Skeletal muscle satellite cell (primary cell): ENCODE measurements around the gene NGF.

Source experiments
- H3K27me3 ChIP-seq: 2 replicates; pipeline ENCODE4 v1.7.0; 2013; ENCODE audit warnings: low read length; ENCODE audit not compliant: control insufficient read depth, insufficient read depth
- H3K36me3 ChIP-seq: 2 replicates; pipeline ENCODE4 v1.7.0; 2013; ENCODE audit warnings: mild to moderate bottlenecking, control low read depth, low read length; ENCODE audit not compliant: insufficient read depth
- H3K4me1 ChIP-seq: 2 replicates; pipeline ENCODE4 v1.7.0; 2013; ENCODE audit warnings: low read length; ENCODE audit not compliant: control insufficient read depth, insufficient read depth
- H3K4me2 ChIP-seq: 2 replicates; pipeline ENCODE4 v1.7.0; 2013; ENCODE audit warnings: mild to moderate bottlenecking, low read length
- H3K4me3 ChIP-seq: 2 replicates; pipeline ENCODE4 v1.7.0; 2013; ENCODE audit warnings: low read length
- H3K9ac ChIP-seq: 2 replicates; pipeline ENCODE4 v1.7.0; 2013; ENCODE audit warnings: mild to moderate bottlenecking, low read depth, low read length, moderate library complexity
- H3K9me3 ChIP-seq: replicated peaks from 2 replicates; pipeline ENCODE4 v1.7.0; 2013; ENCODE audit warnings: mild to moderate bottlenecking, control low read depth, low read length

Gene NGF

DNA sequence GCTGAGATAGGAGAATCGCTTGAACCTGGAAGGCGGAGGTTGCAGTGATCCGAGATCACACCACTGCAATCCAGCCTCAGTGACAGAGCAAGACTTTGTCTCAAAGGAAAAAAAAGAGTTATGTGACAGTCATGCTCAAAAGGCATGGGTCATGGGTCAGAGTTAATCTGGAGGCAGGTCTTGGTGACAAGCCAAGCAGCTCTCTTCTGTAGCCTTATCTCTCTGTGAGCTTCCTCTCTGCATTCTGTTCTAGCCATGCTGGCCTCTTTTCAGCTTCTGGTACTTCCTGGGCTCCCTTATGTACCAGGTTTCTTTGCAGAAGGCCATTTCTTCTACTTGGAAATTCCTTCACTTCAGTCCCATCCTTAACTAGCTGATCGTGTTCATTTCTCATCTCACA, 63.6 kb downstream of the NGF start:
- no peaks in the 10 kb centered on the region for H3K36me3 ChIP-seq
- no peaks in the 10 kb centered on the region for H3K27me3 ChIP-seq
- no peak overlapping the region for H3K9ac ChIP-seq
- H3K4me3 ChIP-seq: no peak overlapping the region
- H3K4me2 ChIP-seq: no peak overlapping the region
- H3K9me3 ChIP-seq: peaks cover 9% of the 10 kb centered on the region
- no peaks in the 10 kb centered on the region for H3K4me1 ChIP-seq

GRCh38 chr1:115266729-115267421, 71.2 kb downstream of the NGF start:
- Histone ChIP-seq H3K9me3 (no peaks in the 10 kb centered on the region), H3K36me3 (no peaks in the 10 kb centered on the region), H3K4me2 (no peak overlapping the region), H3K27me3 (peaks cover 8% of the 10 kb centered on the region), H3K4me3 (no peak overlapping the region), H3K4me1 (no peaks in the 10 kb centered on the region), H3K9ac (no peak overlapping the region)

- Histone ChIP-seq H3K36me3 (no peaks in the 10 kb centered on the region), H3K27me3 (peaks cover 8% of the 10 kb centered on the region), H3K4me3 (no peak overlapping the region), H3K9ac (no peak overlapping the region), H3K9me3 (no peaks in the 10 kb centered on the region), H3K4me1 (no peaks in the 10 kb centered on the region), H3K4me2 (no peak overlapping the region)
Observed at GRCh38 chr1:115265099-115265498, 73.0 kb downstream of the NGF start.

DNA sequence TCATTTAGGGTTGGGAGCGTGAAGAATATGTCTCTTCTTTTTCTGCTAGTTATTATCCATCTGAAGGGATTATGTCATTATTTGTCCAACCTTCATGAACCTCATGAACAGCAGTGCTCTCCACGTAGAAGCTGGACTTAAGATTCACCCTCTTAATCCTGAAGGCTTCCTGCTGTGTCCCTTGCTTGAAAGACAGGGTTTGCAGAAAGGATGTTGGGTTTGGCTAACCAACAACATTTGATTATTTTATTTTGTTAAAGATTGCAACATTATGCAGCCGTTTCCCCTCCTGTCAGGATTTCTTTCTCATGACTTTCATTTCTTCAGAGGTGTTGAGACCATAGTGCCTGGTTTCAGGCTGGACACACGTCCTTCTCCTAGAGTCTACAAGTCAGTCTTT, 75.2 kb downstream of the NGF start:
- no peak overlapping the region for H3K9ac ChIP-seq

DNA sequence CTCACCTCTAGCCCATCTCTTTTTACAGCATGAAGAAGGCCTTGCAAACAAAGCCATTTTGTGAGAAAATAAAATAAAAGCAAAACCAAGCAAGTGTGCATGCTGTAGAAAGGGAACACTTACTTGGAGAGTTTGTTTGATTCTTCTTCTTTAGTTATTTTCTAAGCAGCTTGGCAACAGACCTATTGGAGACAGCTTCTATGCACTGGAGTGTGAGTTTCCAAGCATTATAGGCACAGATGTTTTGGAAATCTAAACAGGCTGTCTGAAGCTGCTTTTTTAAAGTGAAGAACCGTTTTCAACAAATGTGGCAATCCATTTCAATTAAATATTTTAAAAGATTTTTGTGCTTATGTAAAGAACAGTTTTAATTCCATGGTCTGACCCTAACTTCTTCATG, 76.6 kb downstream of the NGF start:
- Histone ChIP-seq H3K9ac (no peak overlapping the region), H3K4me3 (no peak overlapping the region), H3K36me3 (no peaks in the 10 kb centered on the region), H3K4me1 (peaks cover 4% of the 10 kb centered on the region), H3K4me2 (no peak overlapping the region), H3K27me3 (peaks cover 5% of the 10 kb centered on the region), H3K9me3 (peaks cover 16% of the 10 kb centered on the region)

More for the DNA sequence above, 75.2 kb downstream of the NGF start:
- peaks cover 16% of the 10 kb centered on the region for H3K9me3 ChIP-seq
- peaks cover 3% of the 10 kb centered on the region for H3K4me1 ChIP-seq
- peaks cover 8% of the 10 kb centered on the region for H3K27me3 ChIP-seq
- no peak overlapping the region for H3K4me3 ChIP-seq
- H3K36me3 ChIP-seq: no peaks in the 10 kb centered on the region
- no peak overlapping the region for H3K4me2 ChIP-seq

DNA sequence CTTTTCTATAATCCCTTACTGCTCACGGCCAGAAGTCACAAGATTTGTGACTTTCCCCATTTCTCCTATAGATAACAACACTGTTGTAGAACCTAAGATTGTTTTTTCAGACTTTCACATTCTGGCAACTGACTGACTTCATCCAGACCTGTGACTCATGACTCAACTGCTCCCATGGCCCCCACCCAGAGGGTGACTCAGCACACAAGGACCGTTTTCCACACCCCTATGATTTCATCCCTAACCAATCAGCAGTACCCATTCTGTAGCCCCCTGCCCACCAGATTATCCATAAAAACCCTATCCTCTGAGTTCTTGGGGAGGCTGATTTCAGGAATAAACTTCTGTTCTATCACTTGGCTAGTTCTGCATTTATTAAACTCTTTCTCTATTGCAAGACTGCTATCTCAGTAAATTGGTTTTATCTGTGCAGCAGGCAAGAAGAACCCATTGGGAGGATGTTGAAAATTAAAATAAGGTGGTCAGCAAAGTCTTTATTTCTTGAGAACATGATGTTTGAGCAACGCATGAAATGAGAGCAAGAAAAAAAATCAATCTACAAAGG, 79.7 kb downstream of the NGF start:
- H3K27me3 ChIP-seq: no peaks in the 10 kb centered on the region
- peaks cover 4% of the 10 kb centered on the region for H3K4me1 ChIP-seq
- H3K9ac ChIP-seq: no peak overlapping the region
- H3K9me3 ChIP-seq: peaks cover 16% of the 10 kb centered on the region
- H3K4me3 ChIP-seq: no peak overlapping the region
- H3K4me2 ChIP-seq: no peak overlapping the region
- no peaks in the 10 kb centered on the region for H3K36me3 ChIP-seq

DNA sequence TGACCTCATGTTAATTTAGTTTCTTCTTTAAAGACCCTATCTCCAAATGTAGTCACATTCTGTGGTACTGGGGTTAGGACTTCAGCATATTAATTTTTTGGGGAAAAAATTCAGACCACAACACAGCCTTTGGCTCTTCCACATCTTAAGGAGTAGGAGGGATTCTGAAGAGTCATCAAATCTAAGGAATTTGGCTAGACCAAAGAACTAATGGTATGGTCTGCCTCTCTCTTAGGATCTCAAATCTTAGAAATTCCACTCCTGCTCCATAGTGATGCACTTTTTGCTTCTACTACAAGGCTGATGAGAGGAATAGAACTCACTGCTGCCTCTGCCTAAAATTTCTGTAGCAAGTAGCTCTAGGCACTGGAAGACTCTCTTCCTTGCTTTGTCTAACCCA, 80.5 kb downstream of the NGF start:
- Histone ChIP-seq H3K4me1 (peaks cover 6% of the 10 kb centered on the region), H3K9ac (no peak overlapping the region), H3K4me2 (no peak overlapping the region), H3K36me3 (no peaks in the 10 kb centered on the region), H3K27me3 (no peaks in the 10 kb centered on the region), H3K9me3 (peaks cover 16% of the 10 kb centered on the region), H3K4me3 (no peak overlapping the region)

DNA sequence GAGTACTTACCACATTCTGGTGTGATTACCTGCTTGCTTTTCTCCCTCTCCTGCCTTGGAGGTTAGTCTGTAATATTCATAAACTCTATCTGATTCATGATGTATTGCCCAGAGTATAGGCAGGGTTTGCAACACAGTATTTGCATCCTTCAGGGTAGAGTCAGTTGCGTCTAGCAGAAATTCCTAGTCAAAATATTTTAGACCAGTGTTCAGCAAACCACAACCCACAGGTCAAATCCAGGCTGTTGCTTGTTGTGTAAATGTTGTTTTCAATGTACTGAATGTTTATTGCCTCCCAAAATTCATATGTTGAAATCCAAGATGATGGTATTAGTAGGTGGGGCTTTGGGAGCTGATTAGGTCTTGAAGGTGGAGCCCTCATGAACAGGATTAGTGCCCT, 82.9 kb downstream of the NGF start:
- no peaks in the 10 kb centered on the region for H3K36me3 ChIP-seq
- no peak overlapping the region for H3K4me2 ChIP-seq
- H3K4me1 ChIP-seq: peaks cover 18% of the 10 kb centered on the region
- H3K9me3 ChIP-seq: peaks cover 16% of the 10 kb centered on the region
- H3K27me3 ChIP-seq: no peaks in the 10 kb centered on the region
- no peak overlapping the region for H3K4me3 ChIP-seq
- no peak overlapping the region for H3K9ac ChIP-seq

GRCh38 chr1:115252585-115252984, 85.5 kb downstream of the NGF start:
- H3K36me3 ChIP-seq: no peaks in the 10 kb centered on the region
- no peaks in the 10 kb centered on the region for H3K9me3 ChIP-seq
- H3K4me2 ChIP-seq: no peak overlapping the region
- H3K4me1 ChIP-seq: peaks cover 14% of the 10 kb centered on the region
- H3K27me3 ChIP-seq: no peaks in the 10 kb centered on the region
- H3K4me3 ChIP-seq: no peak overlapping the region
- H3K9ac ChIP-seq: no peak overlapping the region

GRCh38 chr1:115251856-115252255, 86.2 kb downstream of the NGF start:
- Histone ChIP-seq H3K27me3 (no peaks in the 10 kb centered on the region), H3K36me3 (no peaks in the 10 kb centered on the region), H3K4me3 (no peak overlapping the region), H3K4me1 (peaks cover 14% of the 10 kb centered on the region), H3K9me3 (no peaks in the 10 kb centered on the region), H3K4me2 (peak overlapping the region; percentile 35), H3K9ac (peak overlapping the region; percentile 28)

GRCh38 chr1:115251340-115251748, 86.7 kb downstream of the NGF start:
- Histone ChIP-seq H3K4me1 (peaks cover 14% of the 10 kb centered on the region), H3K4me2 (peak overlapping the region; percentile 35), H3K4me3 (no peak overlapping the region), H3K9ac (peak overlapping the region; percentile 20), H3K27me3 (no peaks in the 10 kb centered on the region), H3K36me3 (no peaks in the 10 kb centered on the region), H3K9me3 (no peaks in the 10 kb centered on the region)

GRCh38 chr1:115246526-115246925, 91.5 kb downstream of the NGF start:
- no peaks in the 10 kb centered on the region for H3K27me3 ChIP-seq
- H3K4me3 ChIP-seq: no peak overlapping the region
- no peak overlapping the region for H3K4me2 ChIP-seq
- H3K4me1 ChIP-seq: peaks cover 4% of the 10 kb centered on the region
- H3K9me3 ChIP-seq: no peaks in the 10 kb centered on the region
- no peaks in the 10 kb centered on the region for H3K36me3 ChIP-seq
- no peak overlapping the region for H3K9ac ChIP-seq
